Esophagus muscularis mucosa (tissue), 4 donors: ENCODE measurements around the gene NDUFA13. TPM values are rescaled to one million over a fixed set of nuclear protein-coding genes. Genes with fewer than 3 reads are reported as not detected.

Source experiments
- DNase-seq: peaks from one replicate; pipeline ENCODE4 v3.0.0-alpha.2; 2017; ENCODE audit errors: extremely low spot score
- H3K27ac ChIP-seq, 4 donors: fragments of 200-600 bp; sonication (generic); replicated peaks in 1 of 4; 1 replicate in 3 of 4; 2 replicates in 1 of 4; pipeline ENCODE4 v1.5.1; 2016 to 2019; ENCODE audit warnings: mild to moderate bottlenecking in 1 of 4
- H3K27me3 ChIP-seq, 4 donors: fragments of 200-600 bp; sonication (generic); one replicate each; pipeline versions ENCODE4 v1.5.1 to v1.6.0; 2016 to 2019
- H3K36me3 ChIP-seq, 4 donors: fragments of 200-600 bp; sonication (generic); one replicate each; pipeline ENCODE4 v1.5.1; 2016 to 2019
- H3K4me1 ChIP-seq, 4 donors: fragments of 200-600 bp; sonication (generic); one replicate each; pipeline ENCODE4 v1.5.1; 2016 to 2019
- H3K4me3 ChIP-seq, 4 donors: fragments of 200-600 bp; sonication (generic); 1 replicate in 2 of 4; 2 replicates in 2 of 4; pipeline ENCODE4 v1.5.1; 2016 to 2019; ENCODE audit warnings: mild to moderate bottlenecking in 4 of 4, moderate library complexity in 1 of 4
- H3K9me3 ChIP-seq, 4 donors: fragments of 200-600 bp; sonication (generic); 1 replicate in 3 of 4; 2 replicates in 1 of 4; pipeline ENCODE4 v1.5.1; 2016 to 2019
- CTCF ChIP-seq, 3 experiments: fragments of 200-600 bp in 2 of 3; fragments of 450-650 bp in 1 of 3; sonication (generic) in 2 of 3; IDR thresholded peaks; one replicate each; pipeline ENCODE4 v1.5.1; 2017 to 2019; ENCODE audit warnings: antibody characterized with exemption in 3 of 3, mild to moderate bottlenecking in 2 of 3, moderate library complexity in 1 of 3
- EP300 ChIP-seq: sonication (generic); formaldehyde crosslinking; IDR thresholded peaks from one replicate; pipeline ENCODE4 v1.6.1; 2017; ENCODE audit warnings: antibody characterized with exemption
- POLR2A ChIP-seq: fragments of 450-650 bp; IDR thresholded peaks from one replicate; pipeline ENCODE4 v1.6.1; 2017; ENCODE audit warnings: antibody characterized with exemption, moderate library complexity, mild to moderate bottlenecking, low read depth
- POLR2AphosphoS5 ChIP-seq, 2 donors: sonication (generic); formaldehyde crosslinking; IDR thresholded peaks; one replicate each; pipeline ENCODE4 v1.6.1; 2017; ENCODE audit warnings: antibody characterized with exemption in 2 of 2
- WGBS: methylation state at CpG from one replicate; pipeline ENCODE4 v1.1.5; 2018; 5-methylcytosine and 5-hydroxymethylcytosine counted together
- intact Hi-C: fragments of 100-400 bp; cut with DNase I; formaldehyde crosslinking; loops from one replicate; pipeline ENCODE4 v1.15.1; 2023
- total RNA-seq, 4 donors: library from RNA; depleted of rRNA; stranded (reverse); fragments of >200 nt; gene quantifications; one replicate each; pipeline versions ENCODE4 v1.1.0 to v1.2.1, GENCODE V29; 2016

NDUFA13 gene
- total RNA-seq, 4 donors from 2014 or later = 75.0 to 186 (median 141) TPM

DNA sequence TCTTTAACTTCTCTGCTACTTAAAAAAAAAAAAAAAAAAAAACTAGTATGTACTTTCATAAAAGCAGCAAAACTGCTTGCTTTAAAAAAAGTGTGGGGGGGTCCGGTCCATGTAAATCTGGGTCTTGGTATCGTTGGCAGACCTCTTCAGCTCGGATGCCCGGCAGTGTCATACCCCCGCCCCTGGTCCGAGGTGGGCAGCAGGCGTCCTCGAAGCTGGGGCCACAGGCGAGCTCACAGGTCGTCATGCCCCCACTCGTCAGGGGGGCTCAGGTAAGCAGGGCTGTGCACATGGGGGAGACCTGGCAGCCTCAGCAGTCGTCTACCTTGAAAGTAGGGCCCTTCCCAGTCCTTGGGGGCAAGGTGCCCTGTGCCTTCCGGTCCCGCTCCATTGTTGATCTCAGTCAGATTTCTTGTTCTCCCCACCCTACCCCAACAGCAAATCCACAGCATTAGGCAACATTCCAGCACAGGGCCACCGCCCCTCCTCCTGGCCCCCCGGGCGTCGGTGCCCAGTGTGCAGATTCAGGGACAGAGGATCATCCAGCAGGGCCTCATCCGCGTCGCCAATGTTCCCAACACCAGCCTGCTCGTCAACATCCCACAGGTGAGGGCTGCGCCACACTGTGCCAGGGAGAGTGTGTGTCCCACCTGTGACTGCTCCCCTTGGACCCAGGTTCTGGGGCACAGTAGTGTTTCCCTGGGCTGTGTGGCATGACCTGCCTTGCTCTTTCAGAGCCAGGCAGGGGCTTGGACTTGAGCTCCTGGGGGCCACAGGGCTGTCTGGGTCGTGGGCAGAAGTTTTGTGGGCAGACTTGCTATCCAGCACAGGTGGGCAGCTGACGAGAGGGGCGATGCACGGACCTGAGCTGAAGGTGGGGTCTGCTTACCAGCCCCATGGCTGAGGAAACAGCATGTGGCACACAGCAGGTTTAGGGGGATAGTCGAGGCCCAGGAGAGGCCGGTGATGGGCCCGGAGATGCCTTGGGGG is 20.1 kb upstream of the NDUFA13 start:
- H3K4me3 ChIP-seq = no peak overlapping the region
- H3K27me3 ChIP-seq = no peaks in the 10 kb centered on the region
- intact Hi-C loops = no loop called here
- H3K36me3 ChIP-seq = peaks cover 47 to 91% (median 87%) of the 10 kb centered on the region in 4 donors
- H3K4me1 ChIP-seq = peaks cover 0 to under 1% (median 0%) of the 10 kb centered on the region in 4 donors
- TF ChIP-seq POLR2AphosphoS5 (IDR thresholded peaks at IDR 0.05) (no peak), CTCF (IDR thresholded peaks at IDR 0.05) (no peak), EP300 (no peak), POLR2A (no peak)
- H3K27ac ChIP-seq = no peak overlapping the region
- H3K9me3 ChIP-seq = no peaks in the 10 kb centered on the region
- WGBS = 91% methylated on average over 30 of the region's 30 CpGs
- no peak for DNase-seq

DNA sequence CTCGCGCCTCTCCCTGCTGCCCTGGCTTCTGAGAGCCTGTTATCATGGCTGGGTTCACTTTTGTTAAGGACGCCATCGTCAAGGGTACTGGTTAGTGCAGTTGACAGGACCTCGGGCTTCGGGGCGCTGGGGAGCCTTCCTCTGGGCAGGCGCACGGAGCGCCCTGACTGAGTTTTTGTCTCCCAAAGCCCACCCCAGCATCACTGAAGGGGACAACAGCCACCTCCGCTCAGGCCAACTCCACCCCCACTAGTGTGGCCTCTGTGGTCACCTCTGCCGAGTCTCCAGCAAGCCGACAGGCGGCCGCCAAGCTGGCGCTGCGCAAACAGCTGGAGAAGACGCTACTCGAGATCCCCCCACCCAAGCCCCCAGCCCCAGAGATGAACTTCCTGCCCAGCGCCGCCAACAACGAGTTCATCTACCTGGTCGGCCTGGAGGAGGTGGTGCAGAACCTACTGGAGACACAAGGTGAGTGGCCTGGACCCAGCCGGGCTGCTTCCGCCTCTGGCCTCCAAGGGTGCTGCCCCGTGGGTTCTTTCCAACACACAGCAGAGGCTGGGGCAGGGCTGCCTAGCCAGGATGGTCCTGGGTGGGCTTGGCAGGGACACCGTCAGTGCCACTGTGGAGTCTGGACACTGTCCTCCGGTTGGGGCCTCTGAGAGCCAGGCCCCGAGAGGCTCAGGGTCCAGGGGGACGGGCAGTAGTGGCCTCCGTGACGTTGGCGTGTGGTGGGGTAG is 17.6 kb upstream of the NDUFA13 start:
- Histone ChIP-seq H3K9me3 (no peaks in the 10 kb centered on the region), H3K4me1 (no peaks in the 10 kb centered on the region), H3K36me3 (peaks cover 60 to 100% (median 97%) of the 10 kb centered on the region in 4 donors), H3K27me3 (no peaks in the 10 kb centered on the region), H3K4me3 (no peak overlapping the region), H3K27ac (no peak overlapping the region)
- TF ChIP-seq POLR2A = no peak
- no peak for TF ChIP-seq CTCF (IDR thresholded peaks at IDR 0.05)
- no peak for TF ChIP-seq EP300
- no peak for TF ChIP-seq POLR2AphosphoS5 (IDR thresholded peaks at IDR 0.05)
- intact Hi-C loops = no loop called here
- 89% methylated on average over 33 of the region's 33 CpGs for WGBS
- DNase-seq = no peak

- H3K9me3 ChIP-seq = no peaks in the 10 kb centered on the region
- H3K27me3 ChIP-seq = no peaks in the 10 kb centered on the region
- 84% methylated on average over 16 of the region's 18 CpGs for WGBS
- no peaks in the 10 kb centered on the region for H3K4me1 ChIP-seq
- H3K36me3 ChIP-seq = peaks cover 57 to 100% (median 97%) of the 10 kb centered on the region in 4 donors
- no peak overlapping the region for H3K4me3 ChIP-seq
- DNase-seq = no peak
- intact Hi-C loops = no loop called here
- TF ChIP-seq POLR2AphosphoS5 (IDR thresholded peaks at IDR 0.05) = no peak
- no peak for TF ChIP-seq CTCF (IDR thresholded peaks at IDR 0.05)
- TF ChIP-seq EP300 = no peak
- no peak for TF ChIP-seq POLR2A
- no peak overlapping the region for H3K27ac ChIP-seq
These were observed 16.6 kb upstream of the NDUFA13 start for GRCh38 chr19:19499272-19499995.

GRCh38 chr19:19500975-19501644 is 14.9 kb upstream of the NDUFA13 start:
- Histone ChIP-seq H3K36me3 (peaks cover 64 to 100% (median 98%) of the 10 kb centered on the region in 4 donors), H3K9me3 (no peaks in the 10 kb centered on the region), H3K27me3 (no peaks in the 10 kb centered on the region), H3K4me1 (no peaks in the 10 kb centered on the region), H3K4me3 (no peak overlapping the region), H3K27ac (no peak overlapping the region)
- DNase-seq = no peak
- no peak for TF ChIP-seq POLR2AphosphoS5 (IDR thresholded peaks at IDR 0.05)
- no peak for TF ChIP-seq CTCF (IDR thresholded peaks at IDR 0.05)
- TF ChIP-seq EP300 = no peak
- TF ChIP-seq POLR2A = no peak
- 91% methylated on average over 27 of the region's 34 CpGs for WGBS
- intact Hi-C loops = no loop called here
